HG02970 (cell line): ENCODE data around the gene GIPC3.
"Not testable (repeated sequence)": the region's sequence is repeated elsewhere in the genome, so short reads cannot be mapped to it uniquely, and the experiment has no call there.

Source experiments
- ATAC-seq: cut with Tn5 transposase; IDR thresholded peaks from one replicate; pipeline ENCODE4 v1.9.1; 2021; ENCODE audit warnings: mild to moderate bottlenecking, moderate library complexity, moderate number of reproducible peaks; ENCODE audit not compliant: unreplicated experiment, low FRiP score

GIPC3 gene

DNA sequence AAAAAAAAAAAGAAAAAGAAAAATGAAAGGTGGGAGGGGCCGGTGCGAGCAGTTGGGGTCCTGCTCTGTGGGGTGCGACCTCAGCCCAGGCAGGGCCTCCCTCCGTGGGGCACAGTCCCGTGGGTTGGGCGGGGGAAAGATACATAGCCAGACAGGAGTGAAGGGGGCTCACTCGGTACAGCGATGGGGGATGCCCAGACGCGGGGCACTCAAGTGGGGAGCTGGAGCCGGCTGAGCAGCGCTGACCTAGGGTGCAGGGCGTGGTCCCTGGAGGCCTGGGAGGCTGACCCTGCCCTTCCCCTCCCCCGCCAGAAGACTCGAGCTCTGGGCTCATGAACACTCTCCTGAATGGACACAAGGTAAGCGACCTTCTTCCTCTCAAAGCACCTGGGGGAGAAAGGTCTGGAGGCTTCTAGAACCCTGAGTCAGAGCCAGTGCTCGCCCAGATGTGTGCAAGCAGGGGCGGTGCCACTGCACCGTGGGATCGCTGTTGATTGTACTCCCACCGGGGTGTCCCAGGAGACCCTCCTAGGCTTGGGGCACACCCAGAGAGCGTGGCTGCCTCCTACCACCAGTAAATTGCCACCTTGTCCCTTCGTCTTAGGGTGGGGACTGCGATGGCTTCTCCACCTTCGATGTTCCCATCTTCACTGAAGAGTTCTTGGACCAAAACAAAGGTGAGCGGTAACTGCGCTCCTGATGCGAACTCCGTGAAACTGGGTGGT is 9.2 kb upstream of the GIPC3 start:
- ATAC-seq, result no peak

DNA sequence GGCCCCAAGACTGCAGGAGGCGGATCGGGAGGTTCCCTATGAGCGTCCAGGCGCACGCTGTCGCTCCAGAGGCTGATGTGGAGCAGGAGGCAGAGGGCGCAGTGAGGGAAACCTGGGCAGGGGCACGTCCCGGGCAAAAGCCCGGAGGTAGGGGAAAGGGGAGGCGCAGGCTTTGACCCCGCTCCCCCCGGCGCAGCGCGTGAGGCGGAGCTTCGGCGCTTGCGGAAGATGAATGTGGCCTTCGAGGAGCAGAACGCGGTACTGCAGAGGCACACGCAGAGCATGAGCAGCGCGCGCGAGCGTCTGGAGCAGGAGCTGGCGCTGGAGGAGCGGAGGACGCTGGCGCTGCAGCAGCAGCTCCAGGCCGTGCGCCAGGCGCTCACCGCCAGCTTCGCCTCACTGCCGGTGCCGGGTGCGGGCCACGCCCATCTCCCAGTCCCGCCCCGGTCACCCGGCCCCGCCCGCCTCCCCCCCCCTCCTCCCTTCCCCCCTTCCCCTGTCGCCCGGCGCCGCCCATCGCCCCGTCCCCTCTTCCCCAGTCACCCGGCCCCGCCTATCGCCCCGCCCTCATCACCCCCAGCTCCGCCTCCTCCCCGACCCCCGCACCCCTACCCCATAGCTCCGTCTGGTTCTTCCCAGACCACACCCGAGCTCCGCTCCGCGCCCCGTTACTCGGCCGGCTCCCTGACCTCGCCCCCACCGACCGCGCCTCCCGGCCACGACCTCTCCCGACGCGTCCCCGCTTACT is 8.4 kb upstream of the GIPC3 start:
- ATAC-seq, result no peak

DNA sequence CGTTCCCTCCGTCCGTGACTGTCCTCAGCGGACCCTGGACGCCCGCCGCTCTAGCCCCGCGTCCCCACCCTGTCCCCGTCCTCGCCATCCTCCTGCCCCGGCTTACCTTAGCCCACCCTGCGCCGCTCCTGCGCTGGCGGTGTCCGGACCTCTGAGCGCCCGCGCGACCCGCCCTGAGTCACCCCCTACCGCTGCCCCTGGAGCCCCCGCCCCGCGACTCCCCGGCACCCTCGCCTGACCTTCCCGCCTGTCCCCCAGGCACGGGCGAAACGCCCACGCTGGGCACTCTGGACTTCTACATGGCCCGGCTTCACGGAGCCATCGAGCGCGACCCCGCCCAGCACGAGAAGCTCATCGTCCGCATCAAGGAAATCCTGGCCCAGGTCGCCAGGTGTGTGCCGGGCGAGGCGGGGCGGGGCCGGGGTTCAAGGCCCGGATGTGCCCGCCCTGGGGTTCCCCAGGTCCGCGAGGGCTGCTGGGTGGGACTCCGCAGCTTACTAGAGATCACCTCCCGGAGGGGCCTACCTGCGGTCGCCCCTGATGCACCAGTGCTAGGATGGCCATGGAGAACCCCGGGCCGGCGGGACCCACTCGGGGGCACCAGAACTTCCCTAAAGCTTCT is 7.4 kb upstream of the GIPC3 start:
- no peak for ATAC-seq

DNA sequence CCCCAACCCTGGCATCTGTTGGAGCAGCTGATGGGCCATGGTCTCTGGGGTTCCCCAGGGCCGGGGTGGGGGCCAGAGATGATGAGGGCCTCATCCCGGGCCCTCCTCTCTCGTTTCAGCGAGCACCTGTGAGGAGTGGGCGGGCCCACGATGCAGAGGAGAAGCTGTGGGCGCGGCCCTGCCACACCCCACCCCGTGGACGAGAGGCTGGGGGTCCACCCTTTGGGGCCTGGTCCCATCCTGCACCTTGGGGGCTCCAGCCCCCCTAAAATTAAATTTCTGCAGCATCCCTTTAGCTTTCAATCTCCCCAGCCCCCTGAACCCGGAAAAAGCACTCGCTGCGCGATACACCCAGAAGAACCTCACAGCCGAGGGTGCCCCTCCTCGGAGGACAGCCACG is 6.9 kb upstream of the GIPC3 start:
- ATAC-seq, result no peak

DNA sequence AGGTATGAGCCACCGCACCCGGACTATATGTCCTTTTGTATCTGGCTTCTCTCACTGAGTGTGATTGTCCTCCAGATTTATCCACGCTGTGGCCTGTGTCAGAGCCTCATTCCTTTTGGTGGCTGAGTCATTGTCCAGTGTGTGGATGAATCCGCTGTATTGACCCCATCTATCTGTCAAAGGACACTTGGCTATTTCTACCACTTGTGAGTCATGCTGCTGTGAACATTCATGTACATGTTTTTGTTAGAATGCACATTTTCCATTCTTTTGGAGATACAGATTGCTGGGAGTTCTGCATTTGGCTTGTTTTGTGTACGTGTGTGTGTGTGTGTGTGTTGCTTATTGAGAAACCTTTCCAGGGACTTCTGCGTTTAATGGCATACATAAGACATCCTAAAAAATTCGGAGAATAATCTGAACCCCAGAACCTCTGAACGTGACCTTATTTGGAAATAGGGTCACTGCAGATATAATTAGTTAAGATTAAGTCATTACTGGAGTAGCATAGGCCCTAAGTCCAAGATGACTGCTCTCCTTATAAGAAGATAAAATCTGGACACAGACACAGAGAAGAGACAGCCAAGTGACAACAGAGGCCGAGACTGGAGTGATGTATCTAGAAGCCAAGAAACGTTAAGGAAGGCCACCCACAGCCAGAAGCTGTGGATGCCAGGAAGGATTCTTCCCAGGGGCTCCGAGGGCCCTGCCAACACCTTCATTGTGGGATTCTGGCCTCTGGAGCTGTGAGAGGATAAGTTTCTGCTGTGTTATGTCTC is 4.9 kb upstream of the GIPC3 start:
- ATAC-seq, result no peak

- ATAC-seq, result not testable (repeated sequence)
These were observed 3.5 kb upstream of the GIPC3 start for GRCh38 chr19:3581792-3582191.

DNA sequence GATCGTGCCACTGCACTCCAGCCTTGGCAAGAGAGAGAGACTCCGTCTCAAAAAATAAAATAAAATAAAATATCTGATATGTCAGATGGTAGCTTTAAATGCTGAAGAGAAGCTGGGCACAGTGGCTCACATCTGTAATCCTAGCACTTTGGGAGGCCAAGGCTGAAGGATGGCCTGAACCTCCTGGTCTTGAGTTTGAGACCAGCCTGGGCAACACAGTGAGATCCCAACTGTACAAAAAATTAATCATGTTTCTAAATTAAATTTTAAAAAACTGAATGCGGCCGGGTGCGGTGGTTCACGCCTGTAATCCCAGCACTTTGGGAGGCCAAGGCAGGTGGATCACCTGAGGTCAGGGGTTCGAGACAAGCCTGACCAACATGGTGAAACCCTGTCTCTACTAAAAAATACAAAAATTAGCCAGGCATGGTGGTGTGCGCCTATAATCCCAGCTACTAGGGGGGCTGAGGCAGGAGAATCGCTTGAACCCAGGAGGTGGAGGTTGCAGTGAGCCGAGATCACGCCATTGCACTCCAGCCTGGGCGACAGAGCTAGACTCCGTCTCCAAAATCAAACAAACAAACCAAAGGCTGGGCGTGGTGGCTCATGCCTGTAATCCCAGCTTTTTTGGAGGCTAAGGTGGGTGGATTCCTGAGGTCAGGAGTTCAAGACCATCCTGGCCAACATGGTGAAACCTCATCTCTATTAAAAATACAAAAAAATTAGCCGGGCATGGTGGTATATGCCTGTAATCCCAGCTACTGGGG is 1.1 kb upstream of the GIPC3 start:
- not testable (repeated sequence) for ATAC-seq

GRCh38 chr19:3586127-3586626 is 899 bp downstream of the GIPC3 start:
- ATAC-seq, result no peak

- no peak for ATAC-seq
These were observed 1.5 kb downstream of the GIPC3 start for GRCh38 chr19:3586707-3587346.

- no peak for ATAC-seq
These were observed 4.2 kb downstream of the GIPC3 start for GRCh38 chr19:3589439-3589838.

DNA sequence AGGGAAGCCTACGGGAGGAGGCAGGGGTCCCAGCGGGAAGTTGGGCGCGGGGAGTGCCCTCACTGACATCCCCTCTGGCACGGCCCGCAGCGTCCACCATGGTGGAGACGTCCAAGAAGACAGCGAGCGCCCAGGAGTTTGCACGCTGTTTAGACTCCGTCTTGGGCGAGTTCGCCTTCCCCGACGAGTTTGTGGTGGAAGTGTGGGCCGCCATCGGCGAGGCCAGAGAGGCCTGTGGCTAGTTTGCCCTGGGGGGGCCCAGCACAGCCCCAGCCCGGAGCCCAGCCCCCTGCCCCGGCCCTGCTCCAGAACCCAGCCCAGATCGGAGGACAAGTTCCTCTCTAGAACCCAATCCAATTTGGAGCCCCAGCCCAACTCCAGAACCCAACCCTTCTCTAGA is 4.7 kb downstream of the GIPC3 start:
- ATAC-seq, result no peak

DNA sequence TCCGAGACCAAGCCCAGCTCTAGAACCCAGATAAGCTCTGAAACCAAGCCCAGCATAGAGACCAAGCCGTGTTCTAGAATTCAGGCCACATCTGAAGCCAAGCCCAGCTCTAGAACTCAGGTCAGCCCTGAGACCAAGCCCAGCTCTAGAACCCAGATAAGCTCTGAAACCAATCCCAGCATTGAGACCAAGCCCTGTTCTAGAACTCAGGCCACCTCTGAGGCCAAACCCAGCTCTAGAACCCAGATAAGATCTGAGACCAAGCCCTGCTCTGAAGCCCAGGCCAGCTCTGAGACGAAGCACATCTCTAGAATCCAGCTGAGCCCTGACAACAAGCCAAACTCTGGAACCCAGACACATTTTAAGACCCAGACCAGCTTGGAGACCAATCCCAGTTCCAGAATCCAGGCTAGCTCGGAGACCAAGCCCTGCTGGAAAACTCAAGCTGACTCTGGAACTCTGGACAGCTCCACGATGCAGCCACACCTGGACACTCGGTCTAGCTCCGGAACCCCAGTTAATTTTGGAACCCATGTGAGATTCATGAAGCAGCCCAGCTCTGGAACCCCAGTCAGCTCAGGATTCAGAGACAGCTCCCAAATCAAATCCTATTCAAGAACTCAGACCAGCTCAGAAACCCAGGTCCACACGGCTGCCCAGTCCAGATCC is 5.8 kb downstream of the GIPC3 start:
- no peak for ATAC-seq

DNA sequence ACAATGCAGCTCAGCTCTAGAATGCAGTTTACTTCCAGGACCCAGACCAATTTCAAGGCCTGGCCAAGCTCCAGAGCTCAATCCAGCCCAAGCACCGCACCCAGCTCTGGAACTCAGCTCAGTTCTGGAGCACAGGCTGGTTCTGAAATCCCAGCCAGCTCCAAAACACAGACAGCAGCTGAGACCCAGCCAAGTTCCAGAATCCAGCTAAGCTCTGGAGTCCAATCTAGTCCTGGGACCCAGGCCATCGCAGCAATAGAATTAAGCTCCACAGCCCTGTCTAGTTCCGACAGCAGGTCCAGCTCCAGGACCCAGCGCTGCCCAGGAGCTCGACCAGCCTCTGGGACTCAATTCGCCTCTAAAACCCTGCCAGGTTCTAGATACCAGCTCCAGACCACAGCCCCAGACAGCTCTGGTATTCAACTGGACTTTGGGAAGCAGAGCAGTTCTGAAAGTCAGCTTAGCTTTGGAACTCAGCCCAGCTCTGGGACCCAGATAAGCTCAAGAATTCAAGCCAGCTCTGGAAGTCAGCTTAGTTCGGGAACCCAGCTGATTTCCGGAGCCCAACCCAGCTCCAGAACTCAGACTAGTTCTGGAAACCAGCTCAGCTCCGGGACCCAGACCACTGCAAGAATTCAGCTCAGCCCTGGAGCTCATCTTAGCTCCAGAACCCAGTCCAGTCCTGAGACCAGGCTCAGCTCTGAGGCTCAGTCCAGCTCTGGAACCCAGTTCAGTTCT is 6.8 kb downstream of the GIPC3 start:
- ATAC-seq, result no peak

- ATAC-seq, result no peak
These were observed 7.9 kb downstream of the GIPC3 start for GRCh38 chr19:3593156-3593555.

DNA sequence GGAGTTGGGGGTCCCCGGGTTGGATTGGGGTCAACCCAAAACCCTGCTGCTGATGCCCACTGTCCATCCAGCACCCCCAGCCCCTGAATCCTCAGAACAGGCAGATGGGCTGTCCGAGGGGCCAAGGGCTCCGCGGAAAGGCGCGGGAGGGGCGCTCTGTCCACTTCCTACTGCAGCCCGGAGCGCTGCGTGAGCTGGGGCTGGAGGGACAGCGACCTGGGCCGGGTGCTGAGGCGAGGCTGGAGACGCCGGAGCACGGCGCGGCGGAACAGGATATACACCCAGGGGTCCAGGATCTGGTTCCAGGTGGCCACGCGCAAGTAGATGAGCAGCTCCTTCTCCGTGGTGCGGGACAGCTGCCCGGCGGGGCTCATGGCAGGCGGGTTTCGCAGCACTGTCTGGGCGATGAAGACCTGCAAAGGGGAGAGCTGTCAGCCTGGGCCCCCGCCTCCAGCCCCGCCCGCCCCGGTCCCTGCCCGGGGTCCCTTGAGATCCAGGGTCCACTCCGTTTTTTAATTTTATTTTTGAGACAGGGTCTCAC is 10.3 kb downstream of the GIPC3 start:
- ATAC-seq, result no peak

GRCh38 chr19:3599776-3600187 is 14.5 kb downstream of the GIPC3 start:
- no peak for ATAC-seq

DNA sequence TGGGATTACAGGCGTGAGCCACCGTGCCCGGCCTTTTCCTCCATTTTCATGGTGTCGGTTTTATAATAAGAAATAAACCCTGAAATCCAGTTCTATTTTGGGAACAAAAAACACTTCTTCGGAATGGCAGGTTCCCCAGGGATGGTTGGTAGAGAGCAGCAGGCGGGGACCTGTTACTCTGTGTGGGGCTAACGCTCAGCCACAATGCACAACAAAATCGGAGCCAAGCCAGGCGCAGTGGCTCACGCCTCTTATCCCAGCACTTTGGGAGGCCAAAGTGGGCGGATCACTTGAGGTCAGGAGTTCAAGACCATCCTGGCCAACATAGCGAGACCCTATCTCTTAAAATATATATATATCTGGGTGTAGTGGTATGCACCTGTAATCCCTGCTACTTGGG is 15.7 kb downstream of the GIPC3 start:
- no peak for ATAC-seq
